ENCODE data around the gene IL25. TPM values are rescaled to one million over a fixed set of nuclear protein-coding genes. Genes with fewer than 3 reads are reported as not detected.

Gene IL25
- total RNA-seq, 1 donor, result not detected

DNA sequence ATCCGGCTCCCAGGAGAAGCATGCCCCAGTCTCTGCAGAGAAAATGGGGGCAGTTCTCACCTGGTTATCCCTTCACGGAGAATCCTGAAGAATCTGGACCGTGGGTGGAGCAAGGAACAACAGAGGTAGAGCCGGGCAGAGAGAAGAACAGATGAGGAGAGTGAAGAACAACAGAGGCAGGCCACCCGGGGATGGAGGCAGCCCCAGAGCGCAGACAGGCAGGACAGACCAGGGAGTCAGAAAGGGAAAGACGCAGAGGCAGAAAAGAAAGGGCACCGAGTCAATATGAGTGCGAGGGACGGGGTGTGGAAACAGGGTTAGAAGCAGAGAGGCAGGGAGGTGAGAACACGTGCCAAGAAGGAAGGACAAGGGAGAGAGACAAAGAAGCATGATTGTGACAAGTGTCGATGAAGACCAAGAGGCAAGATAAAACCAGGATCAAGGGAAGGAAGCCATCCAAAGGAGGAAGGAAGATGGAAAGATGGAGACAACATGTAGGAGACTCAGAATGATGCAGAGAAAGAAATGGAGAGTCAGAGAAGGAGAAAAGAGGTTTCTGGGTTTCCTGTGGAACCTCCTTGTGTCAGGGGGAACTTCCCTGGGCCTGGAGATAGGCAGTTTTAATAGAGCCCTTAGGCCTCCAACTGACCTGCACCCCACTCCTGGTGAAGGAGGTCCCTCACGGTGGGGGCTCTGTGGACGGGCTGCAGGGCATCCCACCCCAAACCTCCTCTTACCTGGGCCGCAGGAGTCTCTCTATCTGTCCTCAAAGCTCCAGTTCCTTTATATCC lies 35.1 kb downstream of the IL25 start, which contains the start of gene MYH6:
TSS of gene MYH6 (minus strand) at position 758 of the 791 bp plus-strand sequence. CDS start 1,050 bp downstream, outside the sequence.
- Histone ChIP-seq H3K4me3 (ENCODE audit: insufficient read depth, low read length) (no peak within 1 kb of the TSS), H3K27me3 (ENCODE audit: insufficient read depth, low read length) (peaks cover 3% of the 10 kb centered on the region), H2AFZ (ENCODE audit: low read length) (no peak within 1 kb of the TSS), H3K4me2 (ENCODE audit: insufficient read depth, low read length) (no peak within 1 kb of the TSS), H3K79me2 (ENCODE audit: insufficient read depth, low read length) (no peaks in the 10 kb centered on the region), H3K36me3 (ENCODE audit: insufficient read depth, low read length) (no peaks in the 10 kb centered on the region), H4K20me1 (ENCODE audit: insufficient read depth, low read length) (no peaks in the 10 kb centered on the region), H3K27ac (ENCODE audit: low read depth, low read length) (no peak within 1 kb of the TSS), H3K4me1 (ENCODE audit: insufficient read depth, low read length) (no peaks in the 10 kb centered on the region), H3K9me3 (ENCODE audit: low read depth, low read length) (no peaks in the 10 kb centered on the region)
- DNase-seq (ENCODE audit: insufficient read length, low spot score, missing footprints), result peak; percentile 82
- TF ChIP-seq CTCF (IDR thresholded peaks at IDR 0.05; ENCODE audit: extremely low read depth, low read depth, low read length), result no peak

DNA sequence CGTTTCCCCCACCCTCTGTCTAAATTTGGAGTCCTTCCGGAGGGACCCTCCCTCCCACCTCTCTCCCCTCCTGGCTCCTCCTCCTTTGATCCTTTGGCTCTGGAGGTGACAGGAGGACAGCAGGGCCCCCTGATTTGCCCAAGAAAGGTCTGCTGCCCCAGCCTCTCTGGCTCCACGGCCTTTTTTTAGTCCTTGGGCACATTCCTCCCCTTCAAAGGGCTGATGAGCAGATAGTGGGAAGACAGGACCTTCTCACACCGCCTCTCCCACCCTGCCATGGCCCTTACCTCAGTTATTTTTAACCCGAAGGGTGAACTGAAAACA lies 35.7 kb downstream of the IL25 start:
- no peak overlapping the region for H3K4me3 ChIP-seq (ENCODE audit: insufficient read depth, low read length)
- peak; percentile 86 for DNase-seq (ENCODE audit: insufficient read length, low spot score, missing footprints)
- H3K4me2 ChIP-seq (ENCODE audit: insufficient read depth, low read length), result no peak overlapping the region
- TF ChIP-seq CTCF (IDR thresholded peaks at IDR 0.05; ENCODE audit: extremely low read depth, low read depth, low read length), result no peak
- no peaks in the 10 kb centered on the region for H4K20me1 ChIP-seq (ENCODE audit: insufficient read depth, low read length)
- no peaks in the 10 kb centered on the region for H3K4me1 ChIP-seq (ENCODE audit: insufficient read depth, low read length)
- H2AFZ ChIP-seq (ENCODE audit: low read length), result no peak overlapping the region
- no peaks in the 10 kb centered on the region for H3K9me3 ChIP-seq (ENCODE audit: low read depth, low read length)
- no peaks in the 10 kb centered on the region for H3K36me3 ChIP-seq (ENCODE audit: insufficient read depth, low read length)
- peaks cover 3% of the 10 kb centered on the region for H3K27me3 ChIP-seq (ENCODE audit: insufficient read depth, low read length)
- H3K79me2 ChIP-seq (ENCODE audit: insufficient read depth, low read length), result no peaks in the 10 kb centered on the region
- H3K27ac ChIP-seq (ENCODE audit: low read depth, low read length), result no peak overlapping the region

DNA sequence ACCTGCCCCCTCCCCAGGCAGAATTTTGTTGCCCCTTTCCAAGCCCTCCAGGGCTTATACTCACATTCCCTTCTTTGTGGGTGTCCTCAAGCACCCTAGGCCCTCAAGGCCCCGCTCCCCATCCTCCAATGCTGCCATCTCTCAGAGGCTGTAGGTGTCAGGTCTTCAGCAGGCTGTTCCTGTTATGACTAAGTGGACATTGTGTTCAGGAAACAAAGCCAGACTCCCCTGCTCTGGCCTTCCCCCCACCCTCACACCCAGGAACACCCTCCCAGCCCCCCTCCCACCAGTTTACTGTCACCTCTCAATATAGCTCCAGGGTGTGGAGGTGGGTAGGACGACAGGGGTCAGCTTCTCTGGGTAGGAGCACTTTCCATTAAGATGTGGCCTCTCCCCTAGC lies 36.9 kb downstream of the IL25 start:
- H3K4me1 ChIP-seq (ENCODE audit: insufficient read depth, low read length), result no peaks in the 10 kb centered on the region
- H3K36me3 ChIP-seq (ENCODE audit: insufficient read depth, low read length), result no peaks in the 10 kb centered on the region
- no peaks in the 10 kb centered on the region for H3K9me3 ChIP-seq (ENCODE audit: low read depth, low read length)
- H3K4me3 ChIP-seq (ENCODE audit: insufficient read depth, low read length), result no peak overlapping the region
- DNase-seq (ENCODE audit: insufficient read length, low spot score, missing footprints), result peak; percentile 38
- H3K27ac ChIP-seq (ENCODE audit: low read depth, low read length), result no peak overlapping the region
- no peaks in the 10 kb centered on the region for H4K20me1 ChIP-seq (ENCODE audit: insufficient read depth, low read length)
- no peak overlapping the region for H3K4me2 ChIP-seq (ENCODE audit: insufficient read depth, low read length)
- peaks cover 3% of the 10 kb centered on the region for H3K27me3 ChIP-seq (ENCODE audit: insufficient read depth, low read length)
- H2AFZ ChIP-seq (ENCODE audit: low read length), result no peak overlapping the region
- no peak for TF ChIP-seq CTCF (IDR thresholded peaks at IDR 0.05; ENCODE audit: extremely low read depth, low read depth, low read length)
- no peaks in the 10 kb centered on the region for H3K79me2 ChIP-seq (ENCODE audit: insufficient read depth, low read length)

DNA sequence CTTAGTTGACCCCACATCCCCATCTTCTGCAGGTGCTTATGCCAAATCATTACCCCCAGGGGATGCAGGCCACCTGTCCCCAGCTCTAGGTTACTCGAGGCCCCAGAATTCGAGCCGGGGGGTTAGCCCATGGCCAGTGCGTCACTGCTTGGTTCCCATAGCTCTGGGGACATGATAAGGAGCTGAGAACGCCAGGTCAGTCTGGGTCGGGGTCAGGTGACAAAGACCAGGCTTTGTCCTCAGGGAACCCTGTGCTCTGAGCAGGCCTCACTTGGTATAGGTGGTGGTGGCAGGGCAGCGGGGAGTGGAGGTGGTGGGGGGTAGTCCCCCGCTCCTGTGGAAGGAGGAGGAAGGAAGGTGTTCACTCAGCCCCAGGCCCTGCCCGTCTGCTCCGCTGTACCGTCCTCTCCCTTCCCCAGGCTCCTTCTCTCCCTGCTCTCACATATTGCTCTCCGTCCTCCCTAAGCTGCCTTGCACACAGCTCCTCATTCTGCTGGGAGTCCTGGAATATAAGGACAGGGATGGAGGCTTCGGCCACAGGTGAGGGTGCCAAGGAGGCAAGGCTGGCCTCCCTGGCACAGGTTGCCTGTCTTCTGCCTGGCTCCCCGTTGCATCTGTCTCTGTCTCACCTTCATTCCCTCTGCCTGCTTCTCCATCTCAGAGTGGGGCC lies 37.5 kb downstream of the IL25 start:
- H3K4me3 ChIP-seq (ENCODE audit: insufficient read depth, low read length), result no peak overlapping the region
- H3K27ac ChIP-seq (ENCODE audit: low read depth, low read length), result no peak overlapping the region
- H3K4me1 ChIP-seq (ENCODE audit: insufficient read depth, low read length), result no peaks in the 10 kb centered on the region
- H3K27me3 ChIP-seq (ENCODE audit: insufficient read depth, low read length), result peaks cover 3% of the 10 kb centered on the region
- no peak for TF ChIP-seq CTCF (IDR thresholded peaks at IDR 0.05; ENCODE audit: extremely low read depth, low read depth, low read length)
- no peaks in the 10 kb centered on the region for H3K79me2 ChIP-seq (ENCODE audit: insufficient read depth, low read length)
- H3K4me2 ChIP-seq (ENCODE audit: insufficient read depth, low read length), result no peak overlapping the region
- no peaks in the 10 kb centered on the region for H3K9me3 ChIP-seq (ENCODE audit: low read depth, low read length)
- no peaks in the 10 kb centered on the region for H3K36me3 ChIP-seq (ENCODE audit: insufficient read depth, low read length)
- H4K20me1 ChIP-seq (ENCODE audit: insufficient read depth, low read length), result no peaks in the 10 kb centered on the region
- H2AFZ ChIP-seq (ENCODE audit: low read length), result no peak overlapping the region
- peak; percentile 22 for DNase-seq (ENCODE audit: insufficient read length, low spot score, missing footprints)

Measured in osteoblast (primary cell).